Skin of body (tissue), 2 donors: ENCODE measurements around the gene C1orf210. TPM values are rescaled to one million over a fixed set of nuclear protein-coding genes. Genes with fewer than 3 reads are reported as not detected.

ENCODE experiments used
- DNase-seq: peaks from one replicate; lab custom pipeline; 2025; lab: John Stamatoyannopoulos, UW
- total RNA-seq: library from RNA; depleted of rRNA; stranded (reverse); fragments of >200 nt; gene quantifications from one replicate; pipeline ENCODE4 v1.2.3, GENCODE V29; 2014

C1orf210 gene
- total RNA-seq, 1 donor from 2014 or later, result 0.99 TPM

- DNase-seq, result no peak
Measured at GRCh38 chr1:43296207-43296606, 10.8 kb upstream of the C1orf210 start.

GRCh38 chr1:43294761-43295160 is 9.4 kb upstream of the C1orf210 start:
- DNase-seq, result no peak

GRCh38 chr1:43293896-43294760 is 8.7 kb upstream of the C1orf210 start:
- DNase-seq, result no peak

GRCh38 chr1:43293176-43293575 is 7.8 kb upstream of the C1orf210 start:
- no peak for DNase-seq

- no peak for DNase-seq
Measured at GRCh38 chr1:43292679-43293078, 7.3 kb upstream of the C1orf210 start.

- DNase-seq, result no peak
Measured at GRCh38 chr1:43292216-43292615, 6.8 kb upstream of the C1orf210 start.

- DNase-seq, result no peak
Measured at GRCh38 chr1:43288785-43289706, 3.7 kb upstream of the C1orf210 start.

GRCh38 chr1:43288058-43288784 is 2.8 kb upstream of the C1orf210 start:
- no peak for DNase-seq

GRCh38 chr1:43286533-43286932 is 1.2 kb upstream of the C1orf210 start:
- no peak for DNase-seq

GRCh38 chr1:43286115-43286514 is 734 bp upstream of the C1orf210 start:
- DNase-seq, result no peak

- DNase-seq, result no peak
Measured at GRCh38 chr1:43284546-43285110, 753 bp downstream of the C1orf210 start.

- DNase-seq, result no peak
Measured at GRCh38 chr1:43284065-43284464, 1.3 kb downstream of the C1orf210 start.

GRCh38 chr1:43282220-43283195 is 2.9 kb downstream of the C1orf210 start:
- DNase-seq, result no peak

- DNase-seq, result no peak
Measured at GRCh38 chr1:43280692-43281091, 4.7 kb downstream of the C1orf210 start.

- no peak for DNase-seq
Measured at GRCh38 chr1:43279666-43280065, 5.7 kb downstream of the C1orf210 start.

GRCh38 chr1:43279161-43279560 is 6.2 kb downstream of the C1orf210 start:
- DNase-seq, result no peak

GRCh38 chr1:43277116-43277876 is 8.1 kb downstream of the C1orf210 start:
- no peak for DNase-seq

- DNase-seq, result no peak
Measured at GRCh38 chr1:43276673-43277072, 8.7 kb downstream of the C1orf210 start.
